NCI-H1694 treated with DMSO at 0.1 percent for 48 hours (cell line): Measurements from ENCODE around the gene FBXO10.
A peak's percentile ranks its signal among the peaks of the same experiment; 100 is the strongest.
"Not testable (repeated sequence)": the region's sequence is repeated elsewhere in the genome, so short reads cannot be mapped to it uniquely, and the experiment has no call there.

Source experiments
- DNase-seq: peaks from one replicate; lab custom pipeline; 2025; lab: John Stamatoyannopoulos, UW

The FBXO10 gene, protein sequence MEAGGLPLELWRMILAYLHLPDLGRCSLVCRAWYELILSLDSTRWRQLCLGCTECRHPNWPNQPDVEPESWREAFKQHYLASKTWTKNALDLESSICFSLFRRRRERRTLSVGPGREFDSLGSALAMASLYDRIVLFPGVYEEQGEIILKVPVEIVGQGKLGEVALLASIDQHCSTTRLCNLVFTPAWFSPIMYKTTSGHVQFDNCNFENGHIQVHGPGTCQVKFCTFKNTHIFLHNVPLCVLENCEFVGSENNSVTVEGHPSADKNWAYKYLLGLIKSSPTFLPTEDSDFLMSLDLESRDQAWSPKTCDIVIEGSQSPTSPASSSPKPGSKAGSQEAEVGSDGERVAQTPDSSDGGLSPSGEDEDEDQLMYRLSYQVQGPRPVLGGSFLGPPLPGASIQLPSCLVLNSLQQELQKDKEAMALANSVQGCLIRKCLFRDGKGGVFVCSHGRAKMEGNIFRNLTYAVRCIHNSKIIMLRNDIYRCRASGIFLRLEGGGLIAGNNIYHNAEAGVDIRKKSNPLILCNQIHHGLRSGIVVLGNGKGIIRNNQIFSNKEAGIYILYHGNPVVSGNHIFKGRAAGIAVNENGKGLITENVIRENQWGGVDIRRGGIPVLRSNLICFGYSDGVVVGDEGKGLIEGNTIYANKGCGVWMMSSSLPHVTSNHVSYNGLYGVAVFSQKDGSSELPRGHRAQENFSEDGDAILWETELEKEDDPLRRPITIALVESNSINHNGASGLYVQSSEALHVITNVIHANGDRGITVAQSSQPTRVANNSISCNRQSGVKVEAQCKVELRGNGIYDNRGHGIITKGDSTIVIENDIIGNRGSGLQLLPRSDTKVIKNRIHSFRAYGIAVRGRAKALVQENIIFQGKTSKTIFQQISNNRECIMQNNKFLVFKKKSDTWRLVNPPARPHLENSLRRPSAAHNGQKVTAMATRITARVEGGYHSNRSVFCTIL

DNA sequence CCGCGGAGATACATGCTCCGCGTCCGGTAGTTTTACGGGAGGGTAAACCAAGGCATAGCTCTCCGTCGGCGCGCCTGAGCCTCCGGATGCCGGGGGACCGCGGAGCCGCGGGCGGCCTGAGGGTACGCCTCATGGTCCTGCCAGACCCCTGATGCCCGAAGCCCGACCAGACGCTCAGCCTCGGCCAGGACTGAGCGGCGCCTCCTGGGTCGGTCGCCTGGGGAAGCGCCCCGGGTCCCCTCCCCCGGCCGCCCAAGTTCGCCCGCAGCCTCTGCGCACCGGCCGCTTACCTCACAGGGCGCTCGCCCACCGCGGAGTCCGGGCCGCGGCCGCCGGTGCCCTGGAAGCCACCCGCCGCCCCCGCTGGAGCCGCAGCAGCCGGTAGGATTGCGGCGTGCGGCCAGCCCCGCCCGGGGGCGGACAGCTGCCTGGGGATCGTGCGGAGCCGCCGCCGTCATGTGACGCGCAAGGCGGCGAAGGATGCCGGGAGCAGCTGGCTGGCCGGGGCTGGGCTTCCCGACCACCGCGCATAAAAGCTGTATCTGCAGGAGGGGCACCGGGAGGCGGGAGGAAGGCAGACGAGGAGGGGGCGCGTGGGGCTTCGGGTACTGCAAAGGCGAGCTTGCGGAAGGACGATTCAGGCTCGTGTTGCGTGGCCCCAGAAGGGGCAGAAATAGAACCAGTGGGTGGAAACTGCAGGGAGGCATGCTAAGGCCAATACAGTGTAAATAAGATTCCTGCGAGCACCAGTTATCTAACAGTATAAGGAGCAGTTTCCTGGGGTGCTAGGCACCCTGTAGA lies at the start of gene FBXO10:
FBXO10 (minus strand) TSS at position 460 of the 801 bp plus-strand sequence. CDS start 34,612 bp downstream, outside the sequence.
- peak; percentile 47 for DNase-seq

DNA sequence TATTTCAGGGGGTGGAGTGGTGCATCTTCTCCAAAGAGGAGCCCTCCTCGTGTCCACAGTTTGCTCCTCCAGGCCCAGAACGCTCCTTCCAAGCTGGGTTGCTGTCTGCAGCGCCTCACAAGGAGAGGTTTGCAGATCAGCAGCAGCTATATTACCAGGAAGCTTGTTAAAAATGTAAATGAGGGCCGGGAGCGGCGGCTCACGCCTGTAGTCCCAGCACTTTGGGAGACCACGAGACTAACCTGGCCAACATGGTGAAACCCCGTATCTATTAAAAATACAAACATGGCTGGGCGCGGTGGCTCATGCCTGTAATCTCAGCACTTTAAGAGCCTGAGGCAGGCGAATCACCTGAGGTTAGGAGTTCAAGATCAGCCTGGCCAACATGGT lies 49.6 kb upstream of the FBXO10 start:
- DNase-seq: no peak

DNA sequence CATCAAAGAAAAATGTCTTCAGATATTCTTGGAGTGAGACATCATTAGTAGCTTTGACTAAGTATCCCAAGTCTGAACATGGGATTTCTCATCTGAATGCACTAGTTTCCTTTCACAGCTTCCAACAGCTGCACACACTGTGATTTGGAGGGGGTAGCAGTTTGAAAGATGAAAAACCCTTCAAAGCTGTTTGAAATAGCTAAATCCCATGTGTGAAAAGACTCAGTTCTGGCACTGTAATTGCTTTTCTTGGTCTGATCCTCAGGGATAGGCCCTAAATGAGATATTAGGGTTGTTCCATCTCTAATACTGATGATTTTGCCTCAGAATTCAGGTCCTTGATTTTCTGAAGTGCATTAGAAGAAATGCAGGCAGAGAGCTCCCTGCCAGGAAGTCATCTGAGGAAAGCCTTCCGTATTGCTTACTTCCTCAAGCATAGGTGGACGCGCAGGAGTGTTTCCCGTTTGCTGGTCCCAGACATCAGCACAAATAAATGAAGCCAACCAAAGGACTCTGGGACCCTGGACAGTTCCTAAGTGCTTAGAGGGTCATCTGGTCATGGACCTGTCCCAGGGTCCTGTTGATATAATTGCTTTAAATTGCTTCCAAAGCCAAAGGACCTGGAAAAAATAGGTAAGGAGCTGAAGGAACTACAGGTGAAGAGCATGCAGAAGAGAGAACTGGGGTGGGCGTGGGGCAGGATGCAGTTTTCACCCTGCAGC lies 49.0 kb upstream of the FBXO10 start:
- DNase-seq: no peak

DNA sequence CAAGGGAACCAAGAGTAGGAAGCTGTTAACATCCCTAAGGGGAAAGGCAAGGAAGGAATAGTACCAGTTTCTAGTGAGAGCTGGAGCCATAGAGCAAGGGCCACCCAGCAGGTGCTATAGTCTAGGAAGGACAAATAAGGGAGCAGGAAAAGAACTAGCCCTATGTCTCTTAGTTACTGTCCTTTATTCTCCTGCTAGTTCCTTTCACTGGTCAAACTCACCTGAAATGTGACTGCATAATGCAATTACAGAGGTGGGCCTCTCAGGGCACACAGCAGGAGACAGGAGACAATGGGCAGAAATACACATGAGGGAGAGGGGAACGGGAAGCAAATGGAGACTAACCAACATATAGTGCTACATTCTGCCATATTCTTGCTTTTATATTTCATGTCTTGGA lies 47.9 kb upstream of the FBXO10 start:
- no peak for DNase-seq

DNA sequence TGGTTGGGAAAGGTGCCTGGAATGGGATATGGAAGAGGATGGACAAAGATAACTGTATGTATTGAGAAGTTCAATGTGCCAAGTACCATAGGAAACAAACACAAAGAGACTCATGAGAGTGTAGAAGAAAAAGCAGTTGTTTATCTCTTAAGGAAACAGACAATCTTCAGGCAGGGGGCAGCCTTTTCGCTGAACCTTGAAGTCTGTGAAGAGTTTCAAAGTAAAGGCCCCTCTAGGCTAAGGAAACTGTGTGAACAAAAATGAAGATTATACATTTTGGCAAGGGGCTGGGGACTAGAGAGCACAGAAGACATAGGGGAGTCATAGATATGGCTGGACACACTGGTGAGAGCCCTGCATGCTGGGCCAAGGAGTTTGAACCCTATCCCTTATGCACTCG lies 47.1 kb upstream of the FBXO10 start:
- DNase-seq: no peak

DNA sequence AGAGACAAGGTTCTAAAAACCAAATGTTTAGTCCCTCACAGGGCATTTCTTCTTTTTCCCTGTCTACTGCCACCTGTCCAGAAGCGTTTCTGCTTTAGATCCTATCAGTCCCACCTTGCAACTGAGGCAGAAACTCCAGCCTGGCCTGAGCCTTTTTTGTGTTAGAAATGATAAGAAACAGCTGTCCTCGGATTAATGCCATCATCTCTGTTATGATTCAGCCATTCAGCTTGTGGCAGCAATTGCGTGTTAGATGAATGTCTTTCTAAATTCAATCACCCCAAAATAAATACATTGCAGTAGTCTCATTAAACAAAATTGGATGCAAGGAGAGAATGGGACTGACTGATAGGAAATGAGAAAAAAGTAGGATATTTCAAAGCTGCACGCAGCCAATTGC lies 46.3 kb upstream of the FBXO10 start:
- DNase-seq: no peak

DNA sequence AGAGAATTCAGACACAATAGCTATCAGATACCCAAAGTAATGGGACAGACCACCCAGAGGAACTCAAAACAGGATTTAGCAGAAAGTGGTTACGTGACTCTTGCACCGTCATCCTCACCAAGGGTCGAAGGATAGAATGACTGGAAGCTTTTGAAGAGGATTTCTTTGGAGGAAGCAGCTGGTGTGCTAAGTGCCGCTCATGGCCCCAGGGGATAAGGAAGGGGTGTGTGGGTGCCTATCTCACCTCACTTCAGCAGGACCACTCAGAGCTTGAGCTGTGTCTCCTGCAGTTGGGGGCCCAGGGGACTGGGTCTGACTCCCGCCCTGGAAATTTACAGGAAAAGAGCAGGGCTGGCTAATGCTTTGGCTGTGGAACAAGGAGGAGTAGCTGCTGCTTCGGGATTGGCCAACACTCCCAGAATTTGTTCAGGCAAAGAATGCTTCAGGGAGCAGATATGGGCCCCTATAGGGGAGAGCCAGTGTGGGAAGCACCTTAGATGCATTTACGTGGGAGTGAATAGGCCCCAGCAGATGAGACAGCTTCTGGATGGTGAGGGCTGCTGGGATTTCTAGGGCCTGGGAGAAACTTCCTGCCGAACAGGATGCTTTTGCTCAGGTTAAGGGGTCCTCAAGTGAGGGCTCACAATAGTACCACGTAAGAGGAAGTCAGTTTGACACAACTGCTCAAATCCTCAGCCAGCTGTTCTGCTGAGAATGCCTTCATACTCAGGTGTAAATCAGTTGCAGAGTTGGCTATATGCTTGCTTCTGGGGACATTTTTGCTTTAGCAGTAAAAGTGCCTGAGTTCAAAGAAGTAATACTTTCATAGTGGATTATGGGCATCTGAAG lies 45.3 kb upstream of the FBXO10 start:
- no peak for DNase-seq

DNA sequence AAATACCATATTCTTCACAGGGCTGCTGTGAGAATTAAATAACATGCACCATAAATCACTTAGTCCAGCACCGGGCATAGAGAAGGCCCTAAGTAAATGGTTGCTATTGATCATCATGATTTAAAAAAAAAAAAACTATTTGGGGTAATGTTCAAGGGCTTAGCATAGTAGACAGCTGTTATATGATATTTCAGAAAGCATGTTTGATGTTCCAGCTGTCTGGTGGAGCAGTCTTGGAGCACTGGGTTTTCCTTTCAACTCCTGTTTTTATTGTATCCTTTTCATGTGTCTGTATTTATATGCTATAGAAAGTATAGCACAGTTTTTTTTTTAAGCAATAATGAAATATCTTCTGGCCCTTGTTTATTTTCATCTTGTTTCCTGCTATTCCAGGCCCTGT lies 44.2 kb upstream of the FBXO10 start:
- no peak for DNase-seq

DNA sequence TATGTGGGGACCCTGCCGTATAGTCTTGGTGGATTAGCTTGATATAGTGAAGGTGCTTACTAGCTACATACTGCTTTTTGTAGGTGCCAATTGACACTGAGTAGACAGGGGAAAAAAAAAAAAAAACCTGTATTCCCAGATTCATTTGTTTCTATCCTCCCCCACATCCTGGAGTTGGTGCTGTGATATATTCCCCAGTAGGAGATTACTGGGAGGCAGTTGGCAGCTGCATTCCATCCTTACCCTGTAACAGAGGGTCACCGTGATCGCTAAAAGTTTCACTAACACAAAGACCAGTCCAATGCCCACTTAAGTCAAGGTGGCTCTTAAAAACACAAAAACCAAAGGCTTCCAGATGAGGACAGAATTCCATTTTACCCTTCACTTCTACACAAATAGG lies 43.6 kb upstream of the FBXO10 start:
- no peak for DNase-seq

DNA sequence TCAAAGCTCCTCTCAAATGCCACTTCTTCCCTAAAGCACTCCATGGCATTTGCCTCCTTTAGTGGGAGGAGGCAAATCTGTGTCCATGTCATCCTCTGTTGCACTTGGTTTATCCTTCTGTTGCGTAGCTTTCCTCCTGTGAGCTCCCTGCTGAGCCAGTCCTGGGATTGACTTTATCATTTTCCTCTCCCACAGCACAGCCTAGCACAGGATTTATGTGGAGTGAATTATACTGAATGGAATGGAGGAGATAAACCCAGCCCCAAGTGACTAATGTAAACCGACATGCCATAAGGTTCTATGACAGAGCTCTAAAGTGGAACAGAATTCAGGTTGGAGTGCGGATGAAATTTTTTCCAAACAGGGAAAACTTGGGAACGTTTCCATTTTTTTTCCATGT lies 42.6 kb upstream of the FBXO10 start:
- no peak for DNase-seq

DNA sequence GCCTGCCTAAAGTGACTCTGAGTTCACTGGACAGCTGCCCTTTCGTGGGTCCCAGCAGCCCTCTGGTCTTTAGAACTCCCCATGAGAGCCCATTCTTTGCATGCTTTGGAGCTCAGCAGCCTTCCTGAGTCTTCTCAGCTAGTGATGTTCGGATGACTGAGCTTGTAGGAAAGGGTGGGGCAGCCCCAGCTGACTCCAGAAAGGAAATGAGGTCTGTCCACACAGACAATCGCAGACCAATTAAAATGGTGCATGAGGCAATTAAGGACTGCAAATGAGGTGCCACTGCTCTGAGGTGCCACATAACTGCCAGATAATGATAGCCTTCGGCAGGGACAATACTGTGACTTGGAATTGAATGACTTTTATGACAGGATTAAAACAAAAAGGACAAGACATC lies 41.7 kb upstream of the FBXO10 start:
- no peak for DNase-seq

DNA sequence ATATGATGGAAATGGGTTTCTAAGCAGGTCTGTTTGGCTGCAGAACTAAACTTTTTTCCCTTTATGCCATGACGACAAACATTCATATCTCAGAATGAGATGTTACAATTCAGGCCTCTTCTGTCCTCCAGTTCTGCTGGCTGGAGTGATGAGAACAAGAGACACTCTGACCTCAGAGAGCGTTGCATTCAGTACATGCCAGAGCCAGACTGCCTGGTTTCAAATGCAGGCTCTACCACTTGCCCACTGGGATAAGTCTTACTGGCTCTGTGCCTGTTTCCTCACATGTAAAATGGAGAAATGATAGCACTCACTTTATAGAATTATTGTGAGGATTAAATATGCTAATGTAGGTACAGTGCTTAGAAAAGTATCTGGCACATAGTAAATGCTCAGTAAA lies 41.0 kb upstream of the FBXO10 start:
- no peak for DNase-seq

DNA sequence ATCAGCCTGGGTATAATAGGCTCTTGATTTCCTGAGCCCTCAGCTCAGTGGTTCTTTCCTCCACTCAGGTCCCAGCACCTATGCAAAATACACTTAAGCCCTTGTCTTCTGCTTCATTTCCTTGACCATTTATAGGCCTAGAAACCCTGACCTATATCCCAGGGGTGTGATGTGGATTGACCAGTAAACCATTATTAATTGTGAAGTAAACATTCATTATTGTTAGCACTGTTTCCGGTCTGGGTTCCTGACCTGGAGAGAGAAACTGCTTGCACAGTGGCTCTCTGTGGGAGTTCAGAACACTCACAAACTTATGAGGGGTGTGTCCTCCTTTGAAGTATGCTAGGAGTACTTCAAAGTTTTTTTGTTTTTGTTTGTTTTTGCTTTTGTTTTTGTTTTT lies 35.8 kb upstream of the FBXO10 start:
- no peak for DNase-seq

DNA sequence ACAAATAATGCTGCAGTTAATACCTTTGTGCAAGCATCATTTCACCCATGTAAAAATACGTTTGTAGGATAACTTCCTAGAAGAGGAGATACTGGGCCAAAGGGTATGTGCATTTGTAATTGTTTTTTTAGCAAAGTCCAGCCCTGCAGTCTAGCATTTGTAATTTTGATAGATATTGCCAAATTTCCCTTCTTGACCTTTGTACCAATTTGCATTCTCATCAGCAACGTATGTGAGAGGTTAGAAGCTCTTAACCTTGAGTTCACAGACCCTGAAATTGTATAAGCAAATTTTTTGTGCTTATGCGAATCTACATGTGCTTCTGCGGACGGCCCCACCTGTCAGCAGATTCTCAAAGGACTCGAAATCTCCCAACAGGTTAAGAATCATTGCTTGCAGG lies 34.8 kb upstream of the FBXO10 start:
- DNase-seq: no peak

DNA sequence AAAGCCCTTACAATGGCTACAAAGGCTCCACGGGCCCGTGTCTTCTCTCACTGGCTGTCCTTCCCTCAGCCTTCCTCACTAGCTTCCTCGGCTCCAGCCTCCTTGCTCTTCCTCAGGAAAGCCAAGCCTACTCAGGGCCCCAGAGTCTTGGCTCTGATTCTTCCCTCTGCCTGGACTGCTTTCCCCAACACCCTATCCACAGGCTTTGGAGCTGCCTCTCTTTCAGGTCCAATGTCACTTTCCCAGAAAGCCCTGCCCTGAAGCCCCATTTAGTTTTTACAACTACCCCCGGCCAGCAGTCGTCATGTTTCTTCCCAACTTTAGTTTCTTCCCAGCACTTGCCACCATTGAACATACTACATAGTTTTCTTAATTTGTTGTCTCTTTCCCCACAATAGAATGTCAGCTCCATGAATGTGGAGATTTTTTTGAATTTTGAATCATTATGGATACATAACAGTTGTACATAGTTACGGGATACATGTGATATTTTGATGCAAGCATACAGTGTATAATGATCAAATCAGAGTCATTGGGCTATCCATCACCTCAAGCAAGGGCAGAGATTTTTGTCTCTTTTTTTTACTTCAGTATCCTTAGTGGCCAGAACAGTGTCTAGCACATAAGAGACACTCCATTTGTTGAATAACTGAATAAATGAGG lies 33.7 kb upstream of the FBXO10 start:
- no peak for DNase-seq

DNA sequence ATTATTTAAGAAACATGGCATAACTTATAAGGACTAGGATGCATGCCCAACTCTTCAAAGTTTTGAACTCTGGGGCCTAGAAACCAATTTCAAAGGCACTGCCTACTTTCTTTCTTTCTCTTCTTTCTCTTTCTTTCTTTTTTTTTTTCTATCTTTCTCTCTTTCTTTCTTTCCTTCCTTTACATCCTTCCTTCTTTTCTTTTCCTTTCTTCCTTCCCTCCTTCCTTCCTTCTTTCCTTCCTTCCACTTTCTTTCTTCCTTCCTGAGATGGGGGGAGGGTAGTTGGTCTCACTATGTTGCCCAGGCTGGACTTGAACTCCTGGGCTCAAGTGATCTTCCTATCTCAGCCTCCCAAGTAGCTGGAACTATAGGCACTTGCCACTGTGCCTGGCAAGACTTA lies 32.1 kb upstream of the FBXO10 start:
- DNase-seq: no peak

DNA sequence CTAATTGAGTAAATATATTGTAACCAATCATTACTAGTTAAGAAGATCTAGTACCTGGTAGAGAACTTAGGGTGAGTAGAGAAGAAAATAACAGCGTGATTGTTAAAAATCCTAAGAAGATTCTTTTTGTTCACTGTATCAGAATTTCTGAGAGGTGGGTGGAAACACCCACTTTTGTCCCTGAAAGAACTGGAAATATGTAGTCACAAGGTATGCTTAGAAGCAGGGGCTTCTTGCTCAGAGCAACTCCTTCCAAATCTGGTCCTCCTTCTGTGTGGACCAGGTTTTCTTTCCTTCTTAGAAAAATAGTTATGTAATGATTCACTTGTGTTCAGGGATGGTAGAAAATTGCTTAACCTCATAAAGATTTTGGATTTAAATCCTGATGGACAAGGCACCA lies 28.1 kb upstream of the FBXO10 start:
- DNase-seq: no peak

DNA sequence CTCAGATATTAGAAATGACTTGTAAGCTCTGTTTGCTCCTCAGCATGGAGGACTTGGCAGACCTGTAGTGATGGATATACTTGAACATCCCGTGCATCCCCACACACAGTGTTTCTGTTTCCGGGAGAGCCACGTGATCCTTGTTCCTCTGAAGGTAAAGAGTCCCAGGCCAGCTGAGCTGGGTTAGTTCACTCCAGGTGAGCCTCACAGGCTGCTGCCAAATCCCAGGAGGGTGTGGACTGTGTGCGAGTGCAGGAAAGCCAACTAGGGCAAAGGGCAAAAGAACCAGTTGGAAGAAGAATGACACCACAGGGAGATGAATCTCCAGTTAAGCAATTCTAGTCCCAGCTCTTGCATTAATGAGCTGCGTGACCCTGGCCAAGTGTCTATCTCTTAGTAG lies 26.6 kb upstream of the FBXO10 start:
- no peak for DNase-seq

DNA sequence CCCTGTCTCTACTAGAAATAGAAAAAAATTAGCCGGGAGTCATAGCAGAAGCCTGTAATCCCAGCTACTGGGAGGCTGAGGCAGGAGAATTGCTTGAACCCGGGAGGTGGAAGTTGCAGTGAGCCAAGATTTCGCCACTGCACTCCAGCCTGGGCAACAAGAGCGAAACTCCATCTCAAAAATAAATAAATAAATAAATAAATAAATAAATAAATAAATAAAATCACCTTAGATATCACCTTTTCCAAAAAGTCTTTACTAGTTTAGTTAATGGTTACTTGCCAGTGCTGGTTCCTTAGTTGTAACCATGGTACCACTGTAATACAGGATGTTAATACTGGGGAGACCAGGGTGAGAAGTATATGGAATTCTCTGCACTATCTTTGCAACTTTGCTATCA lies 25.9 kb upstream of the FBXO10 start:
- DNase-seq: not testable (repeated sequence)

DNA sequence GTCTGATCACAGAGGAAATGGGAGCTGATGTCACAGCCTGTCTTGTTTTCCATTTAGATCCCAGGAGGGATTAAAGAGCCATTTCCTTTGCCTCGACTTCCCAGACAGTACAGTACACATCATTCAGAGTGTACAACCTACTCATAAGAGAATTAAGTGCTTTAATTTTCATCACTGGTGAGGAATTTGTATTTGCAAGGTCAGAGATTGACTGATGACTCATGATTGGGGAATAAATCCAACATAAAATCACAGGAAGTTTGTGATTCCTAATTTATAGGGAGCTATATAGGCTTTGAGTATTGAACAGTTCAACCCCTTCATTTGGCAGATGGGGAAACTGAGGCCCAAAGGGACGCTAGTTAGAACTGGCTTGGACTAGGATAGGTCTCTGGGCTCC lies 20.3 kb upstream of the FBXO10 start:
- no peak for DNase-seq
